Breast epithelium (tissue), 4 donors: ENCODE data around the gene P3H1. TPM values are rescaled to one million over a fixed set of nuclear protein-coding genes. Genes with fewer than 3 reads are reported as not detected.
"Not testable (repeated sequence)": the region's sequence is repeated elsewhere in the genome, so short reads cannot be mapped to it uniquely, and the experiment has no call there.

Source experiments
- DNase-seq, 2 donors: peaks; one replicate each; pipeline ENCODE4 v3.0.0-alpha.2; 2019; ENCODE audit warnings: low spot score in 2 of 2
- H3K27ac ChIP-seq, 2 donors: fragments of 200-600 bp; sonication (generic) in 1 of 2; one replicate each; pipeline ENCODE4 v1.5.1; 2016 to 2019; ENCODE audit warnings: mild to moderate bottlenecking in 1 of 2
- H3K27me3 ChIP-seq, 2 donors: fragments of 200-600 bp; sonication (generic) in 1 of 2; one replicate each; pipeline versions ENCODE4 v1.5.1 to v1.6.0; 2017 to 2019; ENCODE audit warnings: control low read depth in 1 of 2, mild to moderate bottlenecking in 1 of 2
- H3K36me3 ChIP-seq: fragments of 200-600 bp; one replicate; pipeline ENCODE4 v1.5.1; 2019
- H3K4me1 ChIP-seq, 2 donors: fragments of 200-600 bp; sonication (generic); one replicate each; pipeline ENCODE4 v1.5.1; 2016 to 2019; ENCODE audit warnings: control low read depth in 1 of 2
- H3K4me3 ChIP-seq, 3 donors: fragments of 200-600 bp; sonication (generic); 1 replicate in 2 of 3; 2 replicates in 1 of 3; pipeline ENCODE4 v1.5.1; 2016 to 2019; ENCODE audit warnings: mild to moderate bottlenecking in 3 of 3, moderate library complexity in 2 of 3
- H3K9me3 ChIP-seq, 2 donors: fragments of 200-600 bp; sonication (generic) in 1 of 2; one replicate each; pipeline ENCODE4 v1.5.1; 2016 to 2019; ENCODE audit warnings: control low read depth in 1 of 2
- CTCF ChIP-seq, 3 donors: fragments of 450-650 bp; IDR thresholded peaks; one replicate each; pipeline ENCODE4 v1.5.1; 2016 to 2017; ENCODE audit warnings: antibody characterized with exemption in 3 of 3, mild to moderate bottlenecking in 3 of 3, moderate library complexity in 3 of 3
- POLR2A ChIP-seq: fragments of 450-650 bp; IDR thresholded peaks from one replicate; pipeline ENCODE4 v1.6.1; 2016; ENCODE audit warnings: antibody characterized with exemption, mild to moderate bottlenecking, moderate library complexity
- POLR2AphosphoS5 ChIP-seq, 3 donors: sonication (generic); formaldehyde crosslinking; IDR thresholded peaks; one replicate each; pipeline ENCODE4 v1.6.1; 2017; ENCODE audit warnings: antibody characterized with exemption in 3 of 3
- intact Hi-C: fragments of 100-400 bp; cut with DNase I; formaldehyde crosslinking; loops from one replicate; pipeline ENCODE4 v1.15.1; 2023; ENCODE audit warnings: low total_unique reads
- total RNA-seq, 3 donors: library from RNA; depleted of rRNA; stranded (reverse); fragments of >200 nt; gene quantifications; one replicate each; pipeline ENCODE4 v1.1.0, GENCODE V29; 2016

Gene P3H1
- total RNA-seq = 10 to 100 TPM; 23.1 to 34.9 (median 34.4) TPM

- intact Hi-C loops = no loop called here
- peak within 1 kb of the TSS; percentile 70 to 98 (median 96) for H3K4me3 ChIP-seq
- H3K36me3 ChIP-seq = no peaks in the 10 kb centered on the region
- H3K4me1 ChIP-seq = peaks cover 5 to 7% of the 10 kb centered on the region in 2 donors
- DNase-seq = peak; percentile 99 to 100
- H3K27ac ChIP-seq = peak within 1 kb of the TSS; percentile 88 to 93
- H3K27me3 ChIP-seq = no peaks in the 10 kb centered on the region
- no peaks in the 10 kb centered on the region for H3K9me3 ChIP-seq
- TF ChIP-seq POLR2A (peak; percentile 90), POLR2AphosphoS5 (IDR thresholded peaks at IDR 0.05) (peak; percentile 76 to 95 (median 82)), CTCF (IDR thresholded peaks at IDR 0.05) (peak in 1 of 3 donors; percentile 7)
These were observed at the start of gene P3H1, which contains the start of gene C1orf50 for GRCh38 chr1:42766741-42767509. P3H1 (minus strand) TSS chr1:42767028; CDS start chr1:42766971, 57 bp downstream. C1orf50 (plus strand) TSS chr1:42767249; CDS start chr1:42767312, 63 bp downstream.

GRCh38 chr1:42815941-42816584 is 49.2 kb upstream of the P3H1 start:
- H3K4me1 ChIP-seq = peaks cover 0 to 7% of the 10 kb centered on the region in 2 donors
- no peak for DNase-seq
- no peaks in the 10 kb centered on the region for H3K9me3 ChIP-seq
- H3K27me3 ChIP-seq = no peaks in the 10 kb centered on the region
- TF ChIP-seq POLR2AphosphoS5 (IDR thresholded peaks at IDR 0.05) (no peak), POLR2A (no peak), CTCF (IDR thresholded peaks at IDR 0.05) (no peak)
- peak overlapping the region; percentile 92 to 98 for H3K27ac ChIP-seq
- peak overlapping the region; percentile 68 to 73 (median 69) for H3K4me3 ChIP-seq
- H3K36me3 ChIP-seq = no peaks in the 10 kb centered on the region
- intact Hi-C loops = no loop called here

- intact Hi-C loops, H3K36me3 ChIP-seq: not testable (repeated sequence)
These were observed 48.0 kb upstream of the P3H1 start for GRCh38 chr1:42814815-42815214.

GRCh38 chr1:42807056-42807668 is 40.3 kb upstream of the P3H1 start:
- no peak overlapping the region for H3K4me3 ChIP-seq
- H3K36me3 ChIP-seq = no peaks in the 10 kb centered on the region
- intact Hi-C loops = no loop called here
- DNase-seq = no peak
- no peak overlapping the region for H3K27ac ChIP-seq
- no peaks in the 10 kb centered on the region for H3K4me1 ChIP-seq
- TF ChIP-seq POLR2AphosphoS5 (IDR thresholded peaks at IDR 0.05) = no peak
- no peak for TF ChIP-seq CTCF (IDR thresholded peaks at IDR 0.05)
- no peak for TF ChIP-seq POLR2A
- H3K9me3 ChIP-seq = no peaks in the 10 kb centered on the region
- no peaks in the 10 kb centered on the region for H3K27me3 ChIP-seq

More at GRCh38 chr1:42814815-42815214, 48.0 kb upstream of the P3H1 start:
- H3K27me3 ChIP-seq, H3K4me3 ChIP-seq, H3K27ac ChIP-seq, H3K9me3 ChIP-seq, DNase-seq, H3K4me1 ChIP-seq: not testable (repeated sequence)

- no peaks in the 10 kb centered on the region for H3K27me3 ChIP-seq
- H3K4me1 ChIP-seq = no peaks in the 10 kb centered on the region
- no peak for TF ChIP-seq POLR2A
- TF ChIP-seq POLR2AphosphoS5 (IDR thresholded peaks at IDR 0.05) = no peak
- TF ChIP-seq CTCF (IDR thresholded peaks at IDR 0.05) = no peak
- no peak for DNase-seq
- no peaks in the 10 kb centered on the region for H3K9me3 ChIP-seq
- no peak overlapping the region for H3K27ac ChIP-seq
- intact Hi-C loops = no loop called here
- no peaks in the 10 kb centered on the region for H3K36me3 ChIP-seq
- H3K4me3 ChIP-seq = no peak overlapping the region
These were observed 39.8 kb upstream of the P3H1 start for GRCh38 chr1:42806593-42806992.
